GM21529 (cell line): ENCODE data around the gene COPS8.

Experiments
- ATAC-seq: cut with Tn5 transposase; IDR thresholded peaks from one replicate; pipeline ENCODE4 v1.9.1; 2021; ENCODE audit not compliant: unreplicated experiment

Gene COPS8

GRCh38 chr2:237064203-237065070 is 21.3 kb upstream of the COPS8 start:
- no peak for ATAC-seq

- ATAC-seq = no peak
Observed at GRCh38 chr2:237065071-237065377, 20.7 kb upstream of the COPS8 start.

GRCh38 chr2:237066396-237066795 is 19.3 kb upstream of the COPS8 start:
- no peak for ATAC-seq

GRCh38 chr2:237068005-237068576 is 17.6 kb upstream of the COPS8 start:
- no peak for ATAC-seq

- no peak for ATAC-seq
Observed at GRCh38 chr2:237072067-237072931, 13.4 kb upstream of the COPS8 start.

- ATAC-seq = no peak
Observed at GRCh38 chr2:237073552-237073951, 12.1 kb upstream of the COPS8 start.

- no peak for ATAC-seq
Observed at GRCh38 chr2:237074211-237074993, 11.3 kb upstream of the COPS8 start.

- ATAC-seq = no peak
Observed at GRCh38 chr2:237075749-237076599, 9.7 kb upstream of the COPS8 start.

GRCh38 chr2:237081596-237081995 is 4.1 kb upstream of the COPS8 start:
- ATAC-seq = no peak

- ATAC-seq = no peak
Observed at GRCh38 chr2:237083026-237083425, 2.7 kb upstream of the COPS8 start.

GRCh38 chr2:237084444-237084843 is 1.2 kb upstream of the COPS8 start:
- ATAC-seq = no peak

- no peak for ATAC-seq
Observed at GRCh38 chr2:237090906-237091305, 5.2 kb downstream of the COPS8 start.

- no peak for ATAC-seq
Observed at GRCh38 chr2:237091779-237092436, 6.2 kb downstream of the COPS8 start.

- no peak for ATAC-seq
Observed at GRCh38 chr2:237092506-237092905, 6.8 kb downstream of the COPS8 start.

- no peak for ATAC-seq
Observed at GRCh38 chr2:237092920-237093781, 7.5 kb downstream of the COPS8 start.

GRCh38 chr2:237096201-237096600 is 10.5 kb downstream of the COPS8 start:
- ATAC-seq = no peak

- no peak for ATAC-seq
Observed at GRCh38 chr2:237096911-237097310, 11.2 kb downstream of the COPS8 start.

GRCh38 chr2:237097326-237097910 is 11.7 kb downstream of the COPS8 start:
- no peak for ATAC-seq
